A549 (cell line): ENCODE measurements around the gene DYNC2I2. TPM values are rescaled to one million over a fixed set of nuclear protein-coding genes. Genes with fewer than 3 reads are reported as not detected.

Experiments
- ATAC-seq, 2 experiments: fragments of 200-7000 bp in 1 of 2; fragments of >200 bp in 1 of 2; cut with Nextera tagmentation in 1 of 2; cut with Tn5 transposase in 1 of 2; 3 replicates each; pipeline versions ENCODE4 v1.8.0 to v1.9.1; 2018 to 2020; ENCODE audit warnings: mild to moderate bottlenecking in 1 of 2, moderate library complexity in 1 of 2
- CTCF ChIA-PET: fragments of 300-600 bp; sonication (Branson Sonifier 250); formaldehyde crosslinking; extraction: SDS; loops from one replicate; lab custom pipeline; 2021; ENCODE audit warnings: antibody characterized with exemption, inconsistent platforms; lab: Yijun Ruan, JAX
- POLR2A ChIA-PET: fragments of 350-600 bp; formaldehyde crosslinking; extraction: SDS; loops from one replicate; lab custom pipeline; 2021; ENCODE audit warnings: antibody characterized with exemption, inconsistent platforms; lab: Yijun Ruan, JAX
- DNase-seq, 2 experiments: peaks; one replicate each; pipeline versions ENCODE4 v3.0.0 to v3.0.0-alpha.2; 2011 to 2016; ENCODE audit warnings: low read depth in 1 of 2, low spot score in 1 of 2
- FAIRE-seq: peaks from 2 replicates; lab custom pipeline; 2011; peaks lifted over from hg19 to GRCh38; lab: Jason Lieb, UNC
- H3K27ac ChIP-seq, 2 experiments: fragments of >200 bp; sonication (Bioruptor Twin); formaldehyde crosslinking; 3 replicates each; pipeline ENCODE4 v1.5.1; 2016 to 2017
- H3K4me1 ChIP-seq: fragments of >200 bp; sonication (Bioruptor Twin); formaldehyde crosslinking; 3 replicates; pipeline ENCODE4 v1.6.1; 2016
- H3K4me2 ChIP-seq: fragments of >200 bp; sonication (Bioruptor Twin); formaldehyde crosslinking; 3 replicates; pipeline ENCODE4 v1.6.1; 2016
- H3K4me3 ChIP-seq: fragments of >200 bp; sonication (Bioruptor Twin); formaldehyde crosslinking; 3 replicates; pipeline ENCODE4 v1.5.1; 2016
- H3K9me3 ChIP-seq: fragments of >200 bp; sonication (Bioruptor Twin); formaldehyde crosslinking; 3 replicates; pipeline ENCODE4 v1.6.1; 2016
- BCL3 ChIP-seq: fragments of >200 bp; sonication (Bioruptor Twin); formaldehyde crosslinking; IDR thresholded peaks from 3 replicates; pipeline ENCODE4 v1.6.1; 2016
- CBX2 ChIP-seq: fragments of 200-600 bp; sonication (generic); IDR thresholded peaks from 2 replicates; pipeline ENCODE4 v1.6.1; 2016; ENCODE audit warnings: low read depth, mild to moderate bottlenecking, borderline replicate concordance
- CHD4 ChIP-seq: fragments of 200-600 bp; sonication (generic); IDR thresholded peaks from 2 replicates; pipeline ENCODE4 v1.6.1; 2016; ENCODE audit warnings: antibody characterized with exemption, mild to moderate bottlenecking, borderline replicate concordance
- CTCF ChIP-seq: fragments of >200 bp; sonication (Bioruptor Twin); formaldehyde crosslinking; IDR thresholded peaks from 3 replicates; pipeline ENCODE4 v1.5.1; 2016
- EHF ChIP-seq: fragments of 250-450 bp; sonication (Bioruptor Pico); IDR thresholded peaks from 2 replicates; pipeline ENCODE4 v1.5.0; 2020; ENCODE audit warnings: mild to moderate bottlenecking
- EP300 ChIP-seq, 2 experiments: fragments of >200 bp; sonication (Bioruptor Twin); formaldehyde crosslinking; IDR thresholded peaks; 2 replicates in 1 of 2; 3 replicates in 1 of 2; pipeline ENCODE4 v1.6.1; 2016 to 2017
- FOSL2 ChIP-seq, 2 experiments: fragments of 450-650 bp in 1 of 2; fragments of >200 bp in 1 of 2; sonication (Bioruptor Twin) in 1 of 2; formaldehyde crosslinking; IDR thresholded peaks; 2 replicates each; pipeline versions ENCODE4 v1.5.0 to v1.6.1; 2016 to 2020; ENCODE audit warnings: mild to moderate bottlenecking in 1 of 2, moderate library complexity in 1 of 2
- FOXS1 ChIP-seq: fragments of 250-450 bp; sonication (Bioruptor Pico); IDR thresholded peaks from 2 replicates; pipeline ENCODE4 v1.5.0; 2020; ENCODE audit warnings: mild to moderate bottlenecking, moderate library complexity
- HDAC2 ChIP-seq: fragments of 200-600 bp; sonication (generic); IDR thresholded peaks from 2 replicates; pipeline ENCODE4 v1.6.1; 2016
- HMGXB4 ChIP-seq: fragments of 250-450 bp; sonication (Bioruptor Pico); IDR thresholded peaks from 2 replicates; pipeline ENCODE4 v1.5.0; 2021; ENCODE audit warnings: mild to moderate bottlenecking, moderate library complexity, borderline replicate concordance
- HOXA7 ChIP-seq: fragments of 250-450 bp; sonication (Bioruptor Pico); IDR thresholded peaks from 2 replicates; pipeline ENCODE4 v1.5.0; 2020; ENCODE audit warnings: mild to moderate bottlenecking, moderate library complexity
- JUNB ChIP-seq: fragments of >200 bp; sonication (Bioruptor Twin); formaldehyde crosslinking; IDR thresholded peaks from 2 replicates; pipeline ENCODE4 v1.6.1; 2016
- MAZ ChIP-seq: fragments of 150-350 bp; IDR thresholded peaks from 2 replicates; pipeline ENCODE4 v1.6.1; 2014; ENCODE audit warnings: antibody characterized with exemption, low read depth, low read length, borderline replicate concordance
- NPAS2 ChIP-seq: fragments of 250-450 bp; sonication (Bioruptor Pico); IDR thresholded peaks from 2 replicates; pipeline ENCODE4 v1.8.0; 2022; ENCODE audit warnings: mild to moderate bottlenecking, moderate library complexity, borderline replicate concordance
- NR3C1 ChIP-seq: fragments of >200 bp; sonication (Bioruptor Twin); formaldehyde crosslinking; IDR thresholded peaks from 3 replicates; pipeline ENCODE4 v1.6.1; 2017
- POLR2A ChIP-seq: IDR thresholded peaks from 2 replicates; pipeline ENCODE4 v1.6.1; 2012; ENCODE audit warnings: mild to moderate bottlenecking, low read length
- POLR2AphosphoS2 ChIP-seq: conservative IDR thresholded peaks from 2 replicates; pipeline ENCODE4 v1.6.1; 2012; ENCODE audit warnings: low read length, improper control_type of control experiment, inconsistent platforms
- REST ChIP-seq: fragments of 200-600 bp; sonication (generic); IDR thresholded peaks from 2 replicates; pipeline ENCODE4 v1.6.1; 2016; ENCODE audit warnings: antibody characterized with exemption, mild to moderate bottlenecking, moderate library complexity
- SREBF2 ChIP-seq: fragments of 450-650 bp; IDR thresholded peaks from 2 replicates; pipeline ENCODE4 v1.6.1; 2014; ENCODE audit warnings: mild to moderate bottlenecking, moderate library complexity
- TFCP2L1 ChIP-seq: fragments of 250-450 bp; sonication (Bioruptor Pico); IDR thresholded peaks from 2 replicates; pipeline ENCODE4 v1.5.0; 2021; ENCODE audit warnings: mild to moderate bottlenecking
- ZFP36 ChIP-seq: fragments of 450-650 bp; IDR thresholded peaks from 2 replicates; pipeline ENCODE4 v1.6.1; 2014; ENCODE audit warnings: borderline replicate concordance; ENCODE audit not compliant: partially characterized antibody
- ZNF302 ChIP-seq: fragments of 250-450 bp; sonication (Bioruptor Pico); IDR thresholded peaks from 2 replicates; pipeline ENCODE4 v1.9.0; 2021; ENCODE audit warnings: inconsistent platforms, mild to moderate bottlenecking, moderate library complexity
- ZSCAN20 ChIP-seq: fragments of 250-450 bp; sonication (Bioruptor Pico); IDR thresholded peaks from 2 replicates; pipeline ENCODE4 v1.8.0; 2022; ENCODE audit warnings: mild to moderate bottlenecking, moderate library complexity
- WGBS: methylation state at CpG from one replicate; pipeline ENCODE4 v1.1.6; 2017; ENCODE audit errors: missing lambda C conversion rate; 5-methylcytosine and 5-hydroxymethylcytosine counted together
- polyA plus RNA-seq, 4 experiments: library from polyadenylated mRNA; depleted of rRNA in 3 of 4; stranded (reverse); fragments of >200 nt; fragmentation: RNase III in 1 of 4; extraction: RNeasy Plus Mini Kit Qiagen cat#74134 plus additional on column Dnase treatment in 1 of 4; gene quantifications; 2 replicates in 3 of 4; 3 replicates in 1 of 4; pipeline ENCODE4 v1.2.3, GENCODE V29; 2011 to 2017

The DYNC2I2 gene
- polyA plus RNA-seq, 2 of the 4 experiments (the other 2 are of a cell fraction): 57.3 to 117 TPM

- WGBS: 96% methylated on average over 6 of the region's 6 CpGs
- no peaks in the 10 kb centered on the region for H3K4me1 ChIP-seq
- H3K4me3 ChIP-seq: no peak overlapping the region
- ATAC-seq (no peak), DNase-seq (no peak), FAIRE-seq (no peak)
- H3K4me2 ChIP-seq: no peak overlapping the region
- no peak overlapping the region for H3K27ac ChIP-seq
- ChIA-PET CTCF (interaction anchor here (7.7 kb wide), 1 partner anchor 17 kb away, joined by 61 read pairs; no protein-coding TSS in a partner anchor), POLR2A (no interaction called here)
- TF ChIP-seq SREBF2: no peak
- TF ChIP-seq FOXS1 (CRISPR knock-in tag): no peak
- no peak for TF ChIP-seq ZNF302 (CRISPR knock-in tag)
- no peak for TF ChIP-seq ZFP36
- TF ChIP-seq CTCF: no peak
- no peak for TF ChIP-seq NPAS2 (CRISPR knock-in tag)
- no peak for TF ChIP-seq NR3C1
- TF ChIP-seq ZSCAN20 (CRISPR knock-in tag): no peak
- no peak for TF ChIP-seq CBX2
- no peak for TF ChIP-seq POLR2A
- TF ChIP-seq HDAC2: no peak
- TF ChIP-seq CHD4: no peak
- no peak for TF ChIP-seq HMGXB4 (CRISPR knock-in tag)
- TF ChIP-seq MAZ: no peak
- no peak for TF ChIP-seq HOXA7 (CRISPR knock-in tag)
- TF ChIP-seq REST: no peak
- TF ChIP-seq FOSL2 (IDR thresholded peaks at IDR 0.05): no peak
- TF ChIP-seq FOSL2 (CRISPR knock-in tag; IDR thresholded peaks at IDR 0.05): no peak
- TF ChIP-seq POLR2AphosphoS2: no peak
- TF ChIP-seq JUNB: no peak
- no peak for TF ChIP-seq EHF
- H3K9me3 ChIP-seq: no peaks in the 10 kb centered on the region
Measured at GRCh38 chr9:128619127-128619526, 37.5 kb downstream of the DYNC2I2 start.

GRCh38 chr9:128617943-128618342, 38.7 kb downstream of the DYNC2I2 start:
- no peak for TF ChIP-seq JUNB
- TF ChIP-seq BCL3: no peak
- TF ChIP-seq POLR2A: no peak
- TF ChIP-seq EP300 (IDR thresholded peaks at IDR 0.05): no peak
- no peak for TF ChIP-seq TFCP2L1 (CRISPR knock-in tag)
- TF ChIP-seq HOXA7 (CRISPR knock-in tag): no peak
- no peak for TF ChIP-seq EHF
- POLR2A ChIA-PET: interaction anchor here (0.5 kb wide), 1 partner anchor 28 kb away, joined by 7 read pairs; no protein-coding TSS in a partner anchor
- no peak overlapping the region for H3K4me3 ChIP-seq
- no peaks in the 10 kb centered on the region for H3K9me3 ChIP-seq
- ATAC-seq: no peak
- no peak for FAIRE-seq
- no peak overlapping the region for H3K4me2 ChIP-seq
- CTCF ChIA-PET: interaction anchor here (0.7 kb wide), 1 partner anchor 8 kb away, joined by 3 read pairs; no protein-coding TSS in a partner anchor
- no peak overlapping the region for H3K27ac ChIP-seq
- no peak for DNase-seq
- no peaks in the 10 kb centered on the region for H3K4me1 ChIP-seq
- 91% methylated on average over 8 of the region's 8 CpGs for WGBS
